K562 (cell line): ENCODE results near the gene ORC1. TPM values are rescaled to one million over a fixed set of nuclear protein-coding genes. Genes with fewer than 3 reads are reported as not detected.

Source experiments
- ATAC-seq: fragments of 200-7000 bp; cut with Tn5 transposase; 3 replicates; pipeline ENCODE4 v1.9.1; 2020; ENCODE audit warnings: moderate library complexity
- BruUV-seq: library from RNA; stranded (reverse); fragments of 400-500 nt; replicated peaks from 2 replicates; lab custom pipeline; 2021; lab: Mats Ljungman, UMichigan
- CTCF ChIA-PET: fragments of 300-600 bp; formaldehyde crosslinking; extraction: SDS; loops from one replicate; lab custom pipeline; 2021; ENCODE audit warnings: low intra/inter-chr PET ratio; lab: Yijun Ruan, JAX
- POLR2A ChIA-PET: fragments of 300-600, 350-650 bp; sonication (Branson Sonifier 250); formaldehyde crosslinking; extraction: SDS; loops from one replicate; lab custom pipeline; 2021; ENCODE audit warnings: antibody characterized with exemption, inconsistent platforms; lab: Yijun Ruan, JAX
- DNase-seq, 4 experiments: peaks; one replicate each; pipeline versions ENCODE4 v3.0.0 to v3.0.0-alpha.2; 2011 to 2018; ENCODE audit warnings: low spot score in 3 of 4, mixed read lengths in 3 of 4; ENCODE audit errors: extremely low read depth in 1 of 4
- FAIRE-seq: peaks from 2 replicates; lab custom pipeline; 2011; peaks lifted over from hg19 to GRCh38; lab: Jason Lieb, UNC
- H2AFZ ChIP-seq: 2 replicates; pipeline ENCODE4 v1.6.0; 2011; ENCODE audit warnings: low read depth, low read length, control low read depth, inconsistent platforms
- H3K27ac ChIP-seq: fragments of 200-600 bp; 3 replicates; pipeline ENCODE4 v1.8.0; 2011; ENCODE audit warnings: low read depth, mild to moderate bottlenecking, control low read depth, inconsistent platforms, low read length, moderate library complexity, mixed read lengths; ENCODE audit errors: extremely low read depth
- H3K27me3 ChIP-seq, 2 experiments: fragments of 300-600 bp in 1 of 2; 2 replicates in 1 of 2; 3 replicates in 1 of 2; pipeline versions ENCODE4 v1.6.0 to v1.8.0; 2011; ENCODE audit warnings: inconsistent platforms in 2 of 2, low read length in 2 of 2, mild to moderate bottlenecking in 1 of 2, mixed read lengths in 1 of 2, moderate library complexity in 1 of 2; ENCODE audit not compliant: control insufficient read depth in 2 of 2, insufficient read depth in 2 of 2
- H3K36me3 ChIP-seq: fragments of 300-600 bp; 3 replicates; pipeline ENCODE4 v1.8.0; 2011; ENCODE audit warnings: mild to moderate bottlenecking, low read length, inconsistent platforms; ENCODE audit not compliant: control insufficient read depth, insufficient read depth
- H3K4me1 ChIP-seq, 2 experiments: fragments of 200-600 bp in 1 of 2; replicated peaks in 1 of 2; 2 replicates in 1 of 2; 3 replicates in 1 of 2; pipeline versions ENCODE4 v1.5.1 to v1.8.0; 2011; ENCODE audit warnings: inconsistent platforms in 2 of 2, low read length in 2 of 2, mild to moderate bottlenecking in 1 of 2, mixed read lengths in 1 of 2, moderate library complexity in 1 of 2; ENCODE audit not compliant: control insufficient read depth in 2 of 2, insufficient read depth in 2 of 2
- H3K4me2 ChIP-seq: 2 replicates; pipeline ENCODE4 v1.6.1; 2011; ENCODE audit warnings: low read length, control low read depth, inconsistent platforms, mixed read lengths; ENCODE audit not compliant: insufficient read depth
- H3K4me3 ChIP-seq: fragments of 200-600 bp; sonication (generic), shearing (Covaris generic); 2 replicates; pipeline ENCODE4 v1.5.1; 2016; ENCODE audit warnings: control low read depth, inconsistent platforms
- H3K79me2 ChIP-seq: fragments of 200-600 bp; 3 replicates; pipeline ENCODE4 v1.8.0; 2011; ENCODE audit warnings: low read length, inconsistent platforms; ENCODE audit not compliant: control insufficient read depth, insufficient read depth
- H3K9ac ChIP-seq, 2 experiments: 2 replicates each; pipeline versions ENCODE4 v1.6.0 to v1.6.1; 2011; ENCODE audit warnings: low read depth in 2 of 2, low read length in 2 of 2, control low read depth in 1 of 2, inconsistent platforms in 1 of 2, mild to moderate bottlenecking in 1 of 2, mixed read lengths in 1 of 2; ENCODE audit not compliant: insufficient read depth in 1 of 2
- H3K9me1 ChIP-seq: one replicate; pipeline ENCODE4 v1.6.0; 2011; ENCODE audit warnings: inconsistent platforms, mild to moderate bottlenecking, low read length, moderate library complexity; ENCODE audit not compliant: control insufficient read depth, insufficient read depth
- H3K9me3 ChIP-seq: replicated peaks from 2 replicates; pipeline ENCODE4 v1.5.1; 2011; ENCODE audit warnings: low read depth, low read length, inconsistent platforms; ENCODE audit not compliant: control insufficient read depth, insufficient read depth
- H4K20me1 ChIP-seq: replicated peaks from 2 replicates; pipeline ENCODE4 v1.6.1; 2011; ENCODE audit warnings: low read length, inconsistent platforms, mixed read lengths; ENCODE audit not compliant: control insufficient read depth, insufficient read depth
- CAMTA2 ChIP-seq: fragments of 250-450 bp; sonication (Bioruptor Pico); conservative IDR thresholded peaks from 2 replicates; pipeline ENCODE4 v1.5.1; 2022
- ETS1 ChIP-seq: conservative IDR thresholded peaks from 2 replicates; pipeline ENCODE4 v1.6.1; 2011; ENCODE audit warnings: low read depth, mild to moderate bottlenecking, low read length; ENCODE audit not compliant: control insufficient read depth
- EWSR1 ChIP-seq: fragments of 450-650 bp; IDR thresholded peaks from 2 replicates; pipeline ENCODE4 v1.6.1; 2018; ENCODE audit warnings: borderline replicate concordance, mild to moderate bottlenecking, low read depth, moderate library complexity; ENCODE audit not compliant: partially characterized antibody
- FOXK1 ChIP-seq: sonication (generic); formaldehyde crosslinking; IDR thresholded peaks from 2 replicates; pipeline ENCODE4 v1.8.0; 2022; ENCODE audit warnings: missing genetic modification reagents, mild to moderate bottlenecking, borderline replicate concordance
- HDAC2 ChIP-seq: fragments of 450-650 bp; IDR thresholded peaks from 2 replicates; pipeline ENCODE4 v1.6.1; 2016; ENCODE audit warnings: mild to moderate bottlenecking
- LEF1 ChIP-seq: fragments of 450-650 bp; IDR thresholded peaks from 2 replicates; pipeline ENCODE4 v1.6.1; 2016; ENCODE audit warnings: mild to moderate bottlenecking
- MEF2D ChIP-seq: conservative IDR thresholded peaks from 2 replicates; pipeline ENCODE4 v1.6.1; 2016; ENCODE audit warnings: low read depth, missing genetic modification characterization, missing compliant biosample characterization
- MEIS2 ChIP-seq: fragments of 450-650 bp; IDR thresholded peaks from 2 replicates; pipeline ENCODE4 v1.6.1; 2014; ENCODE audit warnings: mild to moderate bottlenecking; ENCODE audit not compliant: partially characterized antibody
- RUNX1 ChIP-seq: sonication (generic); IDR thresholded peaks from 2 replicates; pipeline ENCODE4 v1.6.1; 2016; ENCODE audit warnings: antibody characterized with exemption, low read depth
- SMAD4 ChIP-seq: fragments of 250-450 bp; sonication (Bioruptor Pico); conservative IDR thresholded peaks from 2 replicates; pipeline ENCODE4 v1.8.0; 2021; ENCODE audit warnings: inconsistent platforms, mild to moderate bottlenecking, moderate library complexity
- TSC22D4 ChIP-seq: fragments of 450-650 bp; IDR thresholded peaks from 2 replicates; pipeline ENCODE4 v1.6.1; 2016; ENCODE audit warnings: missing genetic modification characterization, missing biosample characterization, control low read depth
- ZNF121 ChIP-seq: sonication (generic); formaldehyde crosslinking; conservative IDR thresholded peaks from 2 replicates; pipeline ENCODE4 v1.8.0; 2022; ENCODE audit warnings: missing genetic modification reagents
- ZNF175 ChIP-seq: fragments of 200-800 bp; sonication (Bioruptor generic); IDR thresholded peaks from 2 replicates; pipeline ENCODE4 v1.6.1; 2016; ENCODE audit warnings: low read depth, mild to moderate bottlenecking, missing genetic modification characterization, missing compliant biosample characterization
- WGBS: fragments of 100-300 bp; shearing (Covaris generic); methylation state at CpG from one replicate; pipeline ENCODE4 v1.1.6; 2016; ENCODE audit warnings: low coverage, mixed read lengths; ENCODE audit not compliant: insufficient coverage; ENCODE audit errors: missing lambda C conversion rate; 5-methylcytosine and 5-hydroxymethylcytosine counted together
- in situ Hi-C: fragments of 300-500 bp; cut with MboI; formaldehyde crosslinking; loops from 4 replicates; pipeline ENCODE4 v1.15.0; 2018; ENCODE audit warnings: inconsistent platforms, mixed read lengths
- intact Hi-C: fragments of 100-400 bp; cut with micrococcal nuclease; formaldehyde crosslinking; loops from 2 replicates; pipeline ENCODE4 v1.14.2; 2022
- polyA plus RNA-seq, 8 experiments: library from polyadenylated mRNA; depleted of rRNA in 4 of 8; stranded (reverse) in 5 of 8; unstranded in 3 of 8; fragments of >200 nt; fragmentation: Nextera tagmentation in 2 of 8; fragmentation: Illumina TruSeq in 1 of 8; extraction: Ambion mirVana in 2 of 8; extraction: Trizol in 1 of 8; gene quantifications; 2 replicates each; pipeline versions ENCODE4 v1.2.1 to v1.2.3, GENCODE V29; 2011 to 2014; ENCODE audit warnings: inconsistent platforms in 1 of 8, missing spikeins in 1 of 8
- total RNA-seq, 7 experiments: library from RNA; depleted of rRNA in 6 of 7; stranded (reverse); fragments of >200 nt in 6 of 7; fragmentation: Illumina TruSeq in 2 of 7; extraction: Trizol in 2 of 7; gene quantifications; 2 replicates each; pipeline versions ENCODE4 v1.2.1 to v1.2.3, GENCODE V29; 2011 to 2021; ENCODE audit warnings: low replicate concordance in 1 of 7

ORC1 gene
- total and polyA plus RNA-seq, 9 of the 15 experiments (the other 6 are each of a cell fraction or from before 2014, with no cell fraction given), result 26.4 to 91.6 (median 69.7) TPM

- ATAC-seq (no peak), DNase-seq (no peak), FAIRE-seq (no peak)
- Histone ChIP-seq H3K4me1 (no peaks in the 10 kb centered on the region), H3K4me2 (no peak overlapping the region), H3K4me3 (no peak overlapping the region), H4K20me1 (no peaks in the 10 kb centered on the region), H3K9me3 (no peaks in the 10 kb centered on the region), H3K79me2 (peaks cover 1% of the 10 kb centered on the region; the same call in 1 of the 3 replicates), H3K9ac (no peak overlapping the region), H3K27ac (no peak overlapping the region), H3K27me3 (no peaks in the 10 kb centered on the region), H3K36me3 (peaks cover 95% of the 10 kb centered on the region), H3K9me1 (no peaks in the 10 kb centered on the region), H2AFZ (no peak overlapping the region)
- intact Hi-C loops (no loop called here), in situ Hi-C loops (no loop called here)
- WGBS, result 95% methylated on average over 10 of the region's 10 CpGs
- TF ChIP-seq TSC22D4 (tag), result no peak
- TF ChIP-seq ZNF121, result peak; percentile 93
- ChIA-PET POLR2A (interaction anchor here (1.0 to 7.7 kb wide), 7 partner anchors 7 to 264 kb away, joined by 3 to 58 read pairs (median 3); partner anchors contain the start of genes ORC1 and PRPF38A), CTCF (no interaction called here)
- no TSS peak for BruUV-seq
These were observed 9.3 kb upstream of the ORC1 start for GRCh38 chr1:52413410-52413989.

GRCh38 chr1:52404975-52405338 is 734 bp upstream of the ORC1 start:
- no peak for ATAC-seq
- no TSS peak for BruUV-seq
- Histone ChIP-seq H3K27me3 (no peaks in the 10 kb centered on the region), H2AFZ (peak overlapping the region; percentile 97), H3K27ac (peak overlapping the region; percentile 98), H3K79me2 (peaks cover 80% of the 10 kb centered on the region), H3K4me3 (peak overlapping the region; percentile 80), H3K4me1 (peaks cover 12 to 27% of the 10 kb centered on the region in 2 experiments; a peak in 4 of 5 replicates), H3K36me3 (peaks cover 75% of the 10 kb centered on the region), H3K9me3 (no peaks in the 10 kb centered on the region), H4K20me1 (peaks cover 6% of the 10 kb centered on the region; the same call in 1 of the 2 replicates), H3K9me1 (peaks cover 3% of the 10 kb centered on the region), H3K9ac (peak overlapping the region; percentile 98 to 99), H3K4me2 (peak overlapping the region; percentile 98)
- under 1% methylated on average over 8 of the region's 8 CpGs for WGBS
- in situ Hi-C loops, result loop anchor here (10.0 kb wide), 1 partner anchor 280 kb away; no protein-coding TSS in a partner anchor
- CTCF ChIA-PET, result interaction anchor here (0.6 to 1.2 kb wide), 3 partner anchors 163 to 281 kb away, joined by 3 to 5 read pairs (median 3); no protein-coding TSS in a partner anchor
- intact Hi-C loops, result loop anchor here (5.0 kb wide), 3 partner anchors 162 to 277 kb away; no protein-coding TSS in a partner anchor
- no peak for FAIRE-seq
- DNase-seq, result no peak
- POLR2A ChIA-PET, result interaction anchor here (0.7 to 6.6 kb wide), 19 partner anchors 8 to 526 kb away, joined by 3 to 58 read pairs (median 5); partner anchors contain the start of genes CC2D1B and COA7
- TF ChIP-seq FOXK1 (CRISPR knock-in tag) (no peak), CAMTA2 (CRISPR knock-in tag) (no peak), MEIS2 (peak; percentile 8), HDAC2 (no peak), SMAD4 (CRISPR knock-in tag) (0 out of 2 replicates have a peak, but pooled peaks have one; percentile 3), ETS1 (no peak), EWSR1 (no peak), MEF2D (tag) (no peak), ZNF175 (CRISPR knock-in tag) (0 out of 2 replicates have a peak, but pooled peaks have one; percentile 0), LEF1 (0 out of 2 replicates have a peak, but pooled peaks have one; percentile 2), RUNX1 (no peak)
